ENCODE results near the gene CPLANE1. TPM values are rescaled to one million over a fixed set of nuclear protein-coding genes. Genes with fewer than 3 reads are reported as not detected.
A peak's percentile ranks its signal among the peaks of the same experiment; 100 is the strongest.
"Not testable (repeated sequence)": the region's sequence is repeated elsewhere in the genome, so short reads cannot be mapped to it uniquely, and the experiment has no call there.

The CPLANE1 gene
- total RNA-seq, 1 experiment from 2014 or later, result 8.4 TPM

DNA sequence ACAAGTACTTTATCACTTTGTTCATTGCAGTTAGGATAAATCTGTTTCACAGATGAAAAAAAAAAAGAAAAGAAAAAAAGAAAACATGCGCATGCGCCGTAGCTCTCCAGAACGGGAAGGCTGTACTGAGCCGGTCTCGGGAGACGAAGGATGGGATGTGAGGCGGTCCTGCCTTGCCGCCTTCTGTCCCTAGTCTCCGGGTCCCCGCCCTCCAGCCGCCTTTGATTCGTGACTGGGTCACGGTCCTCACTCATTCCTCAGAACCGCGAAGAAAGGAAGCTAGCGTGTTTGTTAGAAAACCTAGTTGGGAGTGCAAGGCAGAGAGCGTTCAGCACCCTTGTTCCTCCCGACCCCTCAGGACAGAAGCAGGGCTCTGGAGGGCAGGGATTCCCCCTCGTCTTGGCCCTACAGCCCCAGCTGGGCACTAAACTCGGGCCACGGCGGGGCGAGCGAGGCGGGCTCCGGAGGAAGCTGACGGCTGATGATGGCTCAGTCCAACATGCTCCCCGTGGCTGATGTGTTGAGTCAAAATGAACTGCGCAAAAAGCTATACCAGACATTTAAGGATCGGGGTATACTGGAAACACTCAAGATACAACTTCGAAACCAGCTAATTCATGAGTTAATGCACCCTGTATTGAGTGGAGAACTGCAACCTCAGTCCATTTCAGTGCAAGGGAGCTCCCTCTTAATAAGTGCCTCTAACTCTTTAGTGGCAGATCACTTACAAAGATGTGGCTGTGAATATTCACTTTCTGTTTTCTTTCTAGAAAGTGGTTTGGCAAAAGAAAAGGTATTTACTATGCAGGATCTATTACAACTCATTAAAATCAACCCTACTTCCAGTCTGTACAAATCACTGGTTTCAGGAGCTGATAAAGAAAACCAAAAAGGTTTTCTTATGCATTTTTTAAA, 40.0 kb downstream of the CPLANE1 start:
- no peak for DNase-seq (ENCODE audit: low read depth)

DNA sequence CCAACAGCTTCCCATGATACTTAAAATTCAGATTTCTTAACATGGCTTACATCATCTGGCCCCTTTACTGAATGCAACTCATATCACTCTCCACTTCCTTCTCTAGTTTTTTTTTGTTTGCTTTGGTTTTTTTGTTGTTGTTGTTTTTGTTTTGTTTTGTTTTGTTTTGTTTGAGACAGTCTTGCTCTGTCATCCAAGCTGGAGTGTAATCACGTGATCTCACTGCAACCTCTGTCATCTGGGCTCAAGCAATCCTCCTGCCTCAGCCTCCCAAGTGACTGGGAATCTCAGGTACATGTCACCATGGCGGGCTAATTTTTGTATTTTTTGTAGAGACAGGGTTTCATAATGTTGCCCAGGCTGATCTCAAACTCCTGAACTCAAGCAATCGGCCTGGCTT, 41.4 kb downstream of the CPLANE1 start:
- DNase-seq (ENCODE audit: low read depth), result no peak

DNA sequence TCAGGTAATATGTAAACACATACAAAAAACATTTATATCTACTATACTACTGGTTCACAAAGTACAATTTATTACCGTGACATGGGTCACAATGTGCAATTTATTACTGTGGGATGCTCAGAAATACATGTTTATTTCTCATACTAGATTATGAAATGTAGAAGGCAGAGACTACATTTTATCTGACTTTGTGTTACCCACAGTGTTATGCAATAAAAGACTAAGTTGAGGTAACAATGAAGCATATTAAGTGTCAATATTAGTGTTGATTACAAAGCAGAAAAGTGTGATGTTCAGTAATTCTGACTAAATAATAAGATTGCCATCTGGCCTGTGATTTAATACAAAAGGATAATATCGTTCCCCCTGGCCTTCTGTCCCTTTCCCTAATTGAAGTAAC, 42.4 kb downstream of the CPLANE1 start:
- DNase-seq (ENCODE audit: low read depth), result no peak

DNA sequence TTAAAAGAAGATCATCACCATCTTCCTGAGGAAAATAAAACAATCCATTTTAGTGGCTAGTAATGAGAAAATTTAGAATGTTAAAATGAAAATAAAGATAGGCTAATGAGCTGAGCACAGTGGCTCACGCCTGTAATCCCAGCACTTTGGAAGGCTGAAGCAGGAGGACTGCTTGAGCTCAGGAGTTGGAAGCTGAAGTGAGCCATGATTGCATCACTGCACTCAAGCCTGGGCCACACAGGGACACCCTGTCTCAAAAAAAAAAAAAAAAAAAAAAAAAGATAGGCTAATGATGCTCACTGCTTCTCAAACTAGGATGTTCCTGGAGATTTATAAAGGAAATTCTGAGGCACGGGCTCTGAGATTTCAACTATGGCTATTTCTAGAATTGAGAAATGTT, 50.3 kb downstream of the CPLANE1 start:
- no peak for DNase-seq (ENCODE audit: low read depth)

DNA sequence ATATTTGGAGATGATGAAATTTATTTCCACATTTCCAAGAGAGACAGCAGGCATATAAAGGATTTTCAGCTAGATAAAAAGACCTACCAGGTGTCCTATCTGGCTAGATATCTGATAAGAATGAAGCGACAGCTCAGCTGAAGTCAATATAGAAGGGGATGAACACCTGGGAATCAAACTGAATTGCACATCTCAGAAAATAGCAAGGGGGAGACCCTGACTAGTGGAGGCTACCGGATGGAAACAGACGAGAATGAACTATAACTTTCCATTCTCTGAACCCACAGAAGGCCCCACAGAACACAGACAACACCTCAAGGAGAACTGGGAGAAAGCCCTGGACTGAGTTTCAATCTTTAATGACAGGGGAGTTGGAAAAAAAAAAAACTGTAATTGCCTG, 51.1 kb downstream of the CPLANE1 start:
- DNase-seq (ENCODE audit: low read depth), result no peak

DNA sequence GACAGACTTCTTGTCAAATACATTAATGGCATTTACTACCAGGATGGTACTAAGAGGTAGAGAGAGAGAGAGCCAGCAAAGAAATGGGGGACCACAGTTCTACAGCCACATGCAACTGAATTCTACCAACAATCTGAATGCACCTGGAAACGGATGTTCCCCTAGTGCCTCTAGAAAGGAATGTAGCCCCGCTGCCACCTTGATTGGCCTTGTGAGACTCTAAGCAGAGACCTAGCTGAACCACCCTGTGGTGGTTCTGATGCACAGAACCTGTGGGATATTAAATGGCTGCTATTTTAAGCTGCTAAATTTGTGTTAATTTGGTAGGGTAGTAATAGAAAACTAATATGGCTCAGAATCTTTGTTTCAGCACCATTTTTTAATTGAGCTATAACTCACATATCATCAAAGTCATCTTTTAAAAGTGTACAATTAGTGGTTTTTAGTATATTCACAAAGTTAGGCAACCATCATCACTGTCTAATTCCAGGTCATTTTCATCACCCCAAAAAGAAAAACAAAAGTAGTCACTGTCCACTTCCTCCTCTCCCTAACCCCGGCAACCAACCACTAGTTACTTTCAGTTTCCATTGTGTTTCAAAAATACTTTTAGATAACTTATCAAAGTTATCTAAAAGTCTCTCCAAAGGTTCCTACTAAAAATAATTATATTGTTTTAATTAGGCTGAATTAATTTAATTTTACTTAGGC, 51.7 kb downstream of the CPLANE1 start:
- peak; percentile 22 for DNase-seq (ENCODE audit: low read depth)

DNA sequence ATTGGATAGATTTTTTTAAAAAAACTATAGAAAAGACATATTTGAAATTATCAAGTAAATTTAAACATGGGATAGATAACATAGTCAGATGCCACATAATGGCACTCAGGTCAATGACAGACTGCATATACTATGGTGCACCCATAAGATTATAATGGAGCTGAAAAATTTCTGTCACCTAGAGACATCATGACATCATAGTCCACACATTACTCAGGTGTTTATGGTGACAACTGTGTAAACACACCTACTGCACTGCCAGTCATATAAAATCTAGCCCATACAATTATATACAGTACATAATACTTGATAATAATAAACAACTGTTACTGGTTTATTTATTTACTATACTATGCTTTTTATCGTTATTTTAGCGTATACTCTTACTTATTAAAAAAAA, 58.6 kb downstream of the CPLANE1 start:
- DNase-seq (ENCODE audit: low read depth), result no peak

DNA sequence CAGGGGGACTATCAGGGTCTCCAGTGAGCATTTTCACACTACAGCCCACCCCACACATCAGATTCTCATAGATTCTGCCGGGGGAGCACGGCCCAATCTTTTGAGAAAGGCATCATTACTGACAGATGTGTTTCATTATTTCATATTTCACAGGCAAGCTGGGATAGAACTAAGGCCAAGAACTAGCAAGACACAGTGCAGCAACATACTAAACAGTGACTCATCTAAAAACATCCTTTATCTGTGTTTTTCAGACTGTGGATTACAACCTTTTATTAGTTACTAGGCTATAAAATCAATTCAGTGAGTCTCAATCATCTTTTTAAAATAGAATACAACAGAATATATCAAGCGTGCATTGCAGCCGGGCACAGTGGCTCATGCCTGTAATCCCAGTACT, 59.8 kb downstream of the CPLANE1 start:
- DNase-seq (ENCODE audit: low read depth), result no peak

DNA sequence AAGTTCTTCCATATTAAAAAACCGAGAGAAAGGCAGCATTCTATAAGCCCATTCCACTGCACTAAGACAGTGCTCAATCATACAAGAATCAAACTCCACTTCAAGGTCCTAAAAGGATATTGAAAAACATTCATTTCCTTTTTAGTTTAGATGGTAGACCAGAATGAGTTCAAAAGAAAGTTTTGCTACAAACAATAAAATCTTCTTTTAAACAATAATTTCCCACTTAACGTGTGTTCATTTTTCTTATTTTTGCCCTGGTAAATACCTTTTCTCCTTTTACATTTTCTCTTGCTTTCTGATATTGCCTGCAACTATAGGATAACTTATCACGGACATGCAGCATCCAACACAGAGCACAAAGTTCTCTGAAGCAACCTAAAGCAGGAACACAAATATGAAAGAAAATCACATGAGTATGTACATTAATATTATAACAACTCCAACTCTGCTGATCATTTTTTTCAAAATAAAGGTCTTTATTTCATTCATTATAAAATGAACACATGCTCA, 61.7 kb downstream of the CPLANE1 start:
- DNase-seq (ENCODE audit: low read depth), result no peak

DNA sequence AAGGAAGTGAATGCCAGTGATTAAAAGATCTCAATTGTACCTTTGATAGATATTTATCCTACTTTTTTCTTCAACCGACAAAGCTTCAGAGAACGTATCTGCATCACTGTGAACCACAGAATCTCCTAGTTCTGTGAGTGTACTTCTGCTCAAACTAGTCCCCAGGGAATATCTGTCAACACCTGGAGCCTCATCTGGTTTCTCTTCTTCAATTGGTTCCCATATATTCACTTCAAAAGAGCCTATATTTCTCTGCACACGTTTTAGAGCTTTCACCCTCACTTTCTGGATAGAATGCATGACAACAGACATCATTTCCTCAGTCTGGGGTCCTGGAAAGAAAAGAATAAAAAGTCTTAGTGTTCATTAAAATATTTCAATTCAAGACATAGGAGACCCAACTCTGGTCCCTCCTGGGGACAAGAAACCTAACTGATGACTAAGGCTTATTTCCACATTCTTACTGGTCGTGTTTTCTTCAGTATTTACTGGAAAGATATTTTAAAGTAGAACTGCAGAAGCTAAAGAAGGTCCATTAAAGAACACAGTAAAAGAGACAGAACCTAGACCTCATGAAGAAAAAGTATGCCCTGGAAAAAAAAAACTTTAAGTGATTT, 64.3 kb downstream of the CPLANE1 start:
- DNase-seq (ENCODE audit: low read depth), result no peak

DNA sequence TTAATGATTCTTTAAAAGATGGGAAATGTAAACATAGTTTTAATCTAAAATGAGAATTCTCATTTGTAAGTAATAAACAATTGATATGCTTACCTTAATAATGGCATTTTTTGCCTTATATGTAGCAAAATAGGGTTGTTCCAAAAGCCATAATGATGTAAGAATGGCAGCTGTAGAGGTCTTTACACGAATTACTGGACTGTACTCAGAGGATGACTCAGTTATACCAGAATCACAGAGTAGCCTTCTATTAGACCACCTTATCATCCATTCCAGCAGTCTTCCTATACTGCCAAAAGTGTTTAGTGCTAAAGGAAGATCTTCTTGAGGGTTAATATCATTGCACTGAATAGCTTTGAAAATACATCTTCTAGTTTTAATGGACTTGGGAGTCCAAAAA, 66.5 kb downstream of the CPLANE1 start:
- no peak for DNase-seq (ENCODE audit: low read depth)

DNA sequence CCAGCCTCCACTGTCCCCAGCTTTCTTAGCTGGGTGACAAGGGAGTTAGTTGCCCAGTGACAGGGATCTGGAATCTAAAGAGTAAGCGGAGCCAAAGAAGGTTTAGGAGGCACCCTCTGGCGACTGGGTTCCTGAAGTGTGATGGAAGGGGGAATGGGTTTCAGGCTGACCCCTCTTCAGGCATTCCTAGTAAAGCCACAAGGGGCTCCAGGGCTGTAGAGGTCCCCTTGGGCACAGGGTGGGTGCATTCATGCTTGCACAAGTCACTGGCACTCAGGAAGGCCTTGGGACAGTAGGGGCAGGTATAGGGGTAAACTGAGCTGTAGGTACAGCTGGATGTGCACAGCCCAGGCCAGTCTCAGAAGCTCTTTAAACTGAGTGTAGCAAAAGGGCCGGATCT, 74.2 kb downstream of the CPLANE1 start:
- DNase-seq (ENCODE audit: low read depth), result no peak

DNA sequence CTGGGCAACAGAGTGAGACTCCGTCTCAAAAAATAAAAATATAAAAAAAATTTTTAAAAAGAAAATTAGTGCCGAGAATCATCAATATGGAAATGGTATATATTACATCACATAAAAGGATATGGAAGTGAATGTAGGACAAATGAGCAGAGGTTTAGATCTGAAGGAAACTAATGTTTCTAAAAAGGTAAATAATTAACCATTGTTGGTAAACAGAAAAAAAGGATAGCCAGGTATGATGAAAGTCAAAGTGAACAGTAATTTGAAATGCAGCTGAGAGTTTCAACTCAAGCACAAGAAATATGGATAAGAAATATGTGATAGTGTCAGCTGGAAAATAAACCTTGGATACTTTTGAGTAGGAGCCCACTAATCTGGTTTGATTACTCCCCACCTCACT, 76.2 kb downstream of the CPLANE1 start:
- no peak for DNase-seq (ENCODE audit: low read depth)

DNA sequence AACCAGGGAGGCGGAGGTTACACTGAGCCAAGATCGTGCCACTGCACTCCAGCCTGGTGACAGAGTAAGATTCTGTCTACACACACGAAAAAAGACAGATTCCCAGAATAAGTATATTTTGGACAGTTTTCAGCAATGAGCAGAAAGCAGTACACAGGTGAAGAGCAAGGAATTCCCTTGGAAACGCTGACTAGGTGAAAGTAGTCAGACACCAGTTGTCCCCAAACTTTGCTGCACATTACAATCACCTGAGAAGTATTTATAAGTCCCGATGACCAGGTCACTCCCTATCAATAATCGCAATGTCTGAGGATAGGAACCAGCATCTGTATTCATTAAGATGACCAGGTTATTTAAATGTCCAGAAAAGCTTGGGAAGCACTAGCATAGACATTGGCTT, 78.3 kb downstream of the CPLANE1 start:
- no peak for DNase-seq (ENCODE audit: low read depth)

DNA sequence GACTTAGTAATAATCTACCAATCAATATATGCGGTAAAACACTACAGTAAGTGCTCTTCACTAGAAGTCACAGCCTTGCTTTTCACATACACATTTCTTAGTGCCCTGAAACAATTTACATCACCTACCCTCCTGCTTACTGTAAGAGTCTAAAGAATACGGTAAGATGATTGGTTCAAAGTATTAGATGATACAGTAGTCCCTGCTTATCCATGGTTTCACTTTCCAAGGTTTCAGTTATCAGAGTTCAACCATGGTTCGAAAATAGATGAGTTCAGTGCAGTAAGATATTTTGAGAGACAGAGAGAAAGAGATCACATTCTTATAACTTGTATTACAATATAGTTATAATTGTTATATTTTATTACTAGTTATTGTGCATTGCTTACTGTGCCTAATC, 83.0 kb downstream of the CPLANE1 start:
- DNase-seq (ENCODE audit: low read depth), result no peak

DNA sequence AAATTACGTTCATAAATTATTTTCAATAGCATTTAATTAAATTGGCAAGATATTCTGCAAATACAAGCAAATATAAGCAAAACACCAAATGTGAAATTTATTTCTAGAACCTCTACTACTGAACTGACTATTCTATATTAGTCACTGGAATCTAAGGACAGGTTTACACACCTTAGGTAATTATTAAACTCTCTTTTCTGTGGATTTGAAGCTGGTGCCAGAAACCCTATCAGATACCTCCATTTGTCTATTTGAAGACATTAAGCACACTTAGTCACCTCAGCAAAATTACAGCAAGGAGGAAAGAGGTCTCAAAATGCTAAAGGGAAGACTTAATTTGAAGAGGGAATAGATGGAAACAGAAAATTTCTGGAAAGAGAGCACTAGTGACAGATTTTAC, 83.4 kb downstream of the CPLANE1 start:
- no peak for DNase-seq (ENCODE audit: low read depth)

DNA sequence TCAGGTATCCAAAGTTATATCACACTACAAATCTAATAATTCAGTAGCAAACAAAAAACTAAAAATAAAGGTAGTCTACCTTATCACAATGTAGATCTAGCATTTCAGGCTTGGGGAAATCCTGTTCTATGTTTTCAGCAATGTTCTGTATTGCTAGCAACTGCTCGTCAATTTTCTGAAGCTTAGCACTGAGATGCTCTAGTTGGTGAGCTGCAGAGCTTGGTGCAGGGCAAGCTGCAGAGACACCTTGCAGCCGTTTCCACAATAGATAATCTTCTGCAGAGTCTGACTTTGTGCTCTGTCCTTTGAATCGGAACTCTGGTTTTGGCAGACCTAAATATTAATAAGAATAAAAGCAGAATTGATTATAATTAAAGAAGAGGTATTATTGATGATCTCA, 95.5 kb downstream of the CPLANE1 start:
- no peak for DNase-seq (ENCODE audit: low read depth)

DNA sequence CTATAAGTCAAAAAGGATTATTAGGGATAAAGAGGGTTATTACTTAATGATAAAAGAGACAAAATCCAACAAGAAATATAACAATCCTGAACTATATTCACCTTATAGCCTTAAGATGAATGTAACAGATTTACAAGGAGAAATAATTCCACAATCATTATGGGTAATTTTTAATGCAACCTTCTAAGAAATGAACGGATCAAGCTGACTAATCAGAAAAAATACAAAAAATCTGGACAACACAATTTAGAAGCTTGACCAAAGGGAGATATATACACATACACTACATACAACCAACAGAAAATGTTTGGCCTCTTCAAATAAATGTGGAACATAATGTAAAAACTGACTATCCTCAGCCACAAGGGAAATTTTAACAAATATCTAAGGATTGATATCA, 102.3 kb downstream of the CPLANE1 start:
- DNase-seq (ENCODE audit: low read depth), result no peak

DNA sequence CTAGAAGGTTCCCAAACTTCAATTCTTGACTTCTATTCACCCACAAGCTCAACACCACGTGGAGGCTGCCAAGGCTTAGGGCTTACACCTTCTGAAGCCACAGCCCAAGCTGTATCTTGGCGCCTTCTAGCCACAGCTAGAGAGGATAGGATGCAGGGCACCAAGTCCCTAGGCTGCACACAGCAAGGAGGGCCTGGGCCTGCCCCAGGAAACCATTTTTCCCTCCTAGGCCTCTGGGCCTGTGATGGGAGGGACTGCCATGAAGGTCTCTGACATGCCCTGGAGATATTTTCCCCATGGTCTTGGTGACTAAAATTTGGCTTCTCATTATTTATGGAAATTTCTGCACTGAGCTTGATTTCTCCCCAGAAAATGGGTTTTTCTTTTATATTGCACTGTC, 112.5 kb downstream of the CPLANE1 start:
- DNase-seq (ENCODE audit: low read depth), result no peak

DNA sequence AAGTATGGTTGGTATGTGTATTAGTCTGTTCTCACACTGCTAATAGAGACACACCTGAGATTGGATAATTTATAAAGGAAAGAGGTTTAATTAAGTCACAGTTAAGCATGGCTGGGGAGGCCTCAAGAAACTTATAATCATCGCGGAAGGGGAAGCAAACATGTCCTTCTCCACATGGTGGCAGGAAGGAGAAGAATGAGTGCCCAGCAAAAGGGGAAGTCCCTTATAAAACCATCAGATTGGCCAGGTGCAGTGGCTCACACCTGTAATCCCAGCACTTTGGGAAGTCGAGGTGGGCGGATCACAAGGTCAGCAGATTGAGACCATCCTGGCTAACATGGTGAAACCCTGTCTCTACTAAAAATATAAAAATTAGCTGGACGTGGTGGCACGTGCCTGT, 113.9 kb downstream of the CPLANE1 start:
- DNase-seq (ENCODE audit: low read depth), result not testable (repeated sequence)

DNA sequence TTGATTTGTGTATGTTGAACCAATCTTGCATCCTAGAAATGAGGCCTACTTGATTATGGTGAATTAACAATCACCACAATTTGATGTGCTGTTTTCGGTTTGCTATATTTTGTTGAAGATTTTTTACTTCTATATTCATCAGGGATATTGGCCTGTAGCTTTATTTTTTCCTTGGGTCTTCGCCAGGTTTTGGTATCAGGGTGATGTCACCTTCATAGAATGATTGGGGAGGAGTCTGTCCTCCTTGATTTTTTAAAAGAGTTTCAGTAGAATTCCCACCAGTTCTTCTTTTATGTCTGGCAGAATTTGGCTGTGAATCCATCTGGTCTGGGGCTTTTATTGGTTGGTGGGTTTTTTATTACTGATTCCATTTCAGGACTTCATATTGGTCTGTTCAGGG, 115.2 kb downstream of the CPLANE1 start:
- DNase-seq (ENCODE audit: low read depth), result peak; percentile 3

DNA sequence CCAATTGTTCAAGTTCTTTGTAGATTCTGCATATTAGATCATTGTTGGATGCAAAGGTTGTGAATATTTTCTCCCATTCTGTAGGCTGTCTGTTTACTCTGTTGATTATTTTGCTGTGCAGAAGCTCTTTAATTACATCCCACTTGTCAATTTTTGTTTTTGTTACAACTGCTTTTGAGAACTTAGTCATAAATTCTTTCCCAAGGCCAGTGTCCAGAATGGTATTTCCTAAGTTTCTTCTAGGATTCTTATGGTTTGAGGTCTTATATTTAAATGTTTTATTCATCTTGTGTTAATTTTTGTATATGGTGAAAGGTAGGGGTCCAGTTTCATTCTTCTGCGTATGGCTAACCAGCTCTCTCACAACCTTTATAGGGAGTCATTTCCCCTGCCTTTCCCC, 116.5 kb downstream of the CPLANE1 start:
- DNase-seq (ENCODE audit: low read depth), result no peak

DNA sequence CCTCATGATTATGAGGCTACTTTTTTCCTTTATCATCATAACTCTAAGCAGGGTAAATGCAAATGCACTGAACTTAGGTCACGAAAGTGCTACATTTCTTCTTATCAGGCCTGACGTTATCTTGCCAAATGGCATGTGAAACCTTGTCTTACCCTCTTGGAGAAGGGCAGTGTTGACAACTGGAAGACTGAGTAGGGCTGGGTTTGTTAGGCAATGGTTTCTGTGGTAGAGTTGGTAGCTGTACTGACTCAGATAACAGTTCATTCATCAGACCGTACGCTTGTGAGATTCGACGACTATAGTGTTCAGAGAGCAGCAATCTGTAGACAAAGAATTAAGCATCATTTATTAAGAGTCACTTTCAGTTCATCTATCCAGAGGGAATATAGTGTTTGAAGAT, 127.7 kb downstream of the CPLANE1 start:
- no peak for DNase-seq (ENCODE audit: low read depth)

Data from RPMI7951 (cell line).